Stimulated activated CD4-positive, alpha-beta T cell treated with anti-CD3 and anti-CD28 coated beads, Interleukin-12 subunit alpha, Interleukin-12 subunit beta, amount 100 ng/mL, for 48 hours (primary cell): ENCODE measurements around the gene MFSD1.

ENCODE experiments used
- DNase-seq, 3 donors: peaks; one replicate each; pipeline ENCODE4 v3.0.0-alpha.2; 2020; ENCODE audit warnings: low read depth in 2 of 3, low spot score in 1 of 3

The MFSD1 gene

GRCh38 chr3:158875700-158876099 lies 73.8 kb downstream of the MFSD1 start:
- no peak for DNase-seq
